Stimulated activated naive B cell treated with anti-CD40 and anti-IgM and Interleukin-4, amounts not matched to agents 10 μg/mL and 1 μg/mL and 100 μg/mL, for 72 hours (primary cell): ENCODE results near the gene TSR1.

Source experiments
- ATAC-seq, 2 donors: fragments of 150-1000 bp; cut with Tn5 transposase; replicated peaks; 2 replicates each; pipeline ENCODE4 v1.10.0; 2021; ENCODE audit warnings: moderate library complexity in 1 of 2
- DNase-seq: peaks from one replicate; pipeline ENCODE4 v3.0.0; 2021
- H3K27ac Mint-ChIP-seq: one replicate; pipeline ENCODE4 v1.8.0; 2022; ENCODE audit warnings: mild to moderate bottlenecking, mixed read lengths
- H3K27me3 Mint-ChIP-seq, 2 donors: one replicate each; pipeline ENCODE4 v1.8.0; 2022; ENCODE audit warnings: mixed read lengths in 2 of 2
- H3K36me3 Mint-ChIP-seq, 2 donors: one replicate each; pipeline ENCODE4 v1.8.0; 2022; ENCODE audit warnings: mixed read lengths in 2 of 2, mild to moderate bottlenecking in 1 of 2
- H3K4me1 Mint-ChIP-seq, 2 donors: one replicate each; pipeline ENCODE4 v1.8.0; 2022; ENCODE audit warnings: mixed read lengths in 2 of 2, mild to moderate bottlenecking in 1 of 2
- H3K4me3 Mint-ChIP-seq, 2 donors: one replicate each; pipeline ENCODE4 v1.8.0; 2022; ENCODE audit warnings: mild to moderate bottlenecking in 2 of 2, mixed read lengths in 2 of 2, moderate library complexity in 1 of 2
- H3K9me3 Mint-ChIP-seq, 2 donors: one replicate each; pipeline ENCODE4 v1.8.0; 2022; ENCODE audit warnings: mixed read lengths in 2 of 2, mild to moderate bottlenecking in 1 of 2

TSR1 gene

GRCh38 chr17:2299756-2300155 is 36.5 kb downstream of the TSR1 start:
- peak overlapping the region; percentile 65 for H3K27ac Mint-ChIP-seq
- H3K4me1 Mint-ChIP-seq = peaks cover 15 to 51% of the 10 kb centered on the region in 2 donors
- no peaks in the 10 kb centered on the region for H3K27me3 Mint-ChIP-seq
- DNase-seq (no peak), ATAC-seq (no peak)
- H3K9me3 Mint-ChIP-seq = no peaks in the 10 kb centered on the region
- H3K4me3 Mint-ChIP-seq = no peak overlapping the region
- H3K36me3 Mint-ChIP-seq = peaks cover 34 to 36% of the 10 kb centered on the region in 2 donors

GRCh38 chr17:2299136-2299535 is 37.1 kb downstream of the TSR1 start:
- H3K4me1 Mint-ChIP-seq = peaks cover 15 to 48% of the 10 kb centered on the region in 2 donors
- H3K36me3 Mint-ChIP-seq = peaks cover 40 to 41% of the 10 kb centered on the region in 2 donors
- H3K27ac Mint-ChIP-seq = no peak overlapping the region
- ATAC-seq (no peak), DNase-seq (no peak)
- no peaks in the 10 kb centered on the region for H3K27me3 Mint-ChIP-seq
- no peak overlapping the region for H3K4me3 Mint-ChIP-seq
- no peaks in the 10 kb centered on the region for H3K9me3 Mint-ChIP-seq

GRCh38 chr17:2297023-2297422 is 39.2 kb downstream of the TSR1 start:
- no peak overlapping the region for H3K27ac Mint-ChIP-seq
- H3K27me3 Mint-ChIP-seq = no peaks in the 10 kb centered on the region
- DNase-seq (no peak), ATAC-seq (no peak)
- H3K4me1 Mint-ChIP-seq = peaks cover 15 to 37% of the 10 kb centered on the region in 2 donors
- H3K36me3 Mint-ChIP-seq = peaks cover 46 to 52% of the 10 kb centered on the region in 2 donors
- no peaks in the 10 kb centered on the region for H3K9me3 Mint-ChIP-seq
- H3K4me3 Mint-ChIP-seq = no peak overlapping the region

GRCh38 chr17:2295575-2295974 is 40.7 kb downstream of the TSR1 start:
- DNase-seq (no peak), ATAC-seq (peak; percentile 38 to 39)
- peak overlapping the region; percentile 10 for H3K27ac Mint-ChIP-seq

GRCh38 chr17:2292100-2292499 is 44.2 kb downstream of the TSR1 start:
- DNase-seq = no peak
- H3K36me3 Mint-ChIP-seq = peaks cover 51 to 62% of the 10 kb centered on the region in 2 donors

More at GRCh38 chr17:2295575-2295974, 40.7 kb downstream of the TSR1 start:
- H3K27me3 Mint-ChIP-seq = no peaks in the 10 kb centered on the region
- H3K9me3 Mint-ChIP-seq = no peaks in the 10 kb centered on the region
- H3K4me1 Mint-ChIP-seq = peaks cover 15 to 24% of the 10 kb centered on the region in 2 donors
- H3K36me3 Mint-ChIP-seq = peaks cover 54 to 65% of the 10 kb centered on the region in 2 donors
- no peak overlapping the region for H3K4me3 Mint-ChIP-seq

GRCh38 chr17:2289878-2290478 is 46.3 kb downstream of the TSR1 start:
- H3K9me3 Mint-ChIP-seq = no peaks in the 10 kb centered on the region
- DNase-seq (no peak), ATAC-seq (peak; percentile 61 to 67)
- H3K27me3 Mint-ChIP-seq = no peaks in the 10 kb centered on the region
- H3K27ac Mint-ChIP-seq = no peak overlapping the region
- no peak overlapping the region for H3K4me3 Mint-ChIP-seq
- H3K4me1 Mint-ChIP-seq = peaks cover 4 to 17% of the 10 kb centered on the region in 2 donors
- H3K36me3 Mint-ChIP-seq = peaks cover 39 to 50% of the 10 kb centered on the region in 2 donors

More at GRCh38 chr17:2292100-2292499, 44.2 kb downstream of the TSR1 start:
- H3K9me3 Mint-ChIP-seq = no peaks in the 10 kb centered on the region
- no peaks in the 10 kb centered on the region for H3K27me3 Mint-ChIP-seq
- H3K27ac Mint-ChIP-seq = no peak overlapping the region
- peaks cover 18 to 32% of the 10 kb centered on the region in 2 donors for H3K4me1 Mint-ChIP-seq
- no peak for ATAC-seq
- H3K4me3 Mint-ChIP-seq = no peak overlapping the region

- ATAC-seq = no peak
- H3K27me3 Mint-ChIP-seq = no peaks in the 10 kb centered on the region
- no peak overlapping the region for H3K27ac Mint-ChIP-seq
- H3K4me3 Mint-ChIP-seq = no peak overlapping the region
- peaks cover 41 to 57% of the 10 kb centered on the region in 2 donors for H3K36me3 Mint-ChIP-seq
- H3K4me1 Mint-ChIP-seq = peaks cover 8% of the 10 kb centered on the region in 2 donors
- no peak for DNase-seq
- H3K9me3 Mint-ChIP-seq = no peaks in the 10 kb centered on the region
Measured at GRCh38 chr17:2283302-2283701, 53.0 kb downstream of the TSR1 start.

- ATAC-seq = peak; percentile 38 to 39
Measured at GRCh38 chr17:2282297-2282873, 53.9 kb downstream of the TSR1 start.

GRCh38 chr17:2279707-2280106 is 56.5 kb downstream of the TSR1 start:
- no peak overlapping the region for H3K4me3 Mint-ChIP-seq
- H3K27me3 Mint-ChIP-seq = no peaks in the 10 kb centered on the region
- H3K9me3 Mint-ChIP-seq = no peaks in the 10 kb centered on the region
- ATAC-seq = no peak
- DNase-seq = no peak
- H3K27ac Mint-ChIP-seq = peak overlapping the region; percentile 42
- peaks cover 0 to 8% of the 10 kb centered on the region in 2 donors for H3K4me1 Mint-ChIP-seq
- H3K36me3 Mint-ChIP-seq = peaks cover 36 to 58% of the 10 kb centered on the region in 2 donors

More at GRCh38 chr17:2282297-2282873, 53.9 kb downstream of the TSR1 start:
- Mint-ChIP-seq H3K4me1 (peaks cover under 1 to 8% of the 10 kb centered on the region in 2 donors), H3K9me3 (no peaks in the 10 kb centered on the region), H3K27me3 (no peaks in the 10 kb centered on the region), H3K27ac (no peak overlapping the region), H3K36me3 (peaks cover 36 to 52% of the 10 kb centered on the region in 2 donors), H3K4me3 (no peak overlapping the region)
- no peak for DNase-seq

DNA sequence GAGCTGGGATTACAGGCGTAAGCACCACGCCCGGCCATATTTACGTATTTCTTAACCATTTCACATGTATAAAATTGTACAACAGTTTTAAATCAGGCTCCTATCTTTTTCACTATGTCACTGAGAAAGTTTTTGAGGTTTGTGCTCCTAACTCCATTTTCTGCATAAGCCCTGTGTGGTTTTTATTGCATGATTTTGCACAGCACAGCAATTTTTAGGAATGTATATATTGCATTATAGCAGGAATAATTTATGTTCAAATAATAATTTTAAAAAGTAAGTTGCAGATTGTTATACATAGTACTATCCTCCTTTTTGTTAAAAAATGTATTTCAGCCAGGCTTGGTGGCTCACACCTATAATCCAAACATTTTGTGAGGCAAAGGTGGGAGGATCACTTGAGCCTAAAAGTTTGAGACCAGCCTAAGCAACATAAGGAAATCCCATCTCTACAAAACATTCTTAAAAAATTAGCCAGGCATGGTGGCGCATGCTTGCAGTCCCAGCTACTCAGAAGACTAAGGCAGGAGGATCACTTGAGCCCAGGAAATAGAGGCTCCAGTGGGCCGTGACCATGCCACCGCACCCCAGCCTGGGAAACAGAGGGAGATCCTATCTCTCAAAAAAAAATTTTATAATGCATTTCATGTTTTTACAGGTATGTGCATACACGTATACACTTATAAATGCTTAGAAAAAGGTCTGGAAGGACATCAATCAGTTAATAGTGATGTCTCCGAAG is 58.7 kb downstream of the TSR1 start:
- peaks cover 30 to 56% of the 10 kb centered on the region in 2 donors for H3K36me3 Mint-ChIP-seq
- peaks cover 0 to 8% of the 10 kb centered on the region in 2 donors for H3K4me1 Mint-ChIP-seq
- ATAC-seq = no peak

GRCh38 chr17:2275722-2276121 is 60.5 kb downstream of the TSR1 start:
- Mint-ChIP-seq H3K4me1 (peaks cover 0 to 3% of the 10 kb centered on the region in 2 donors), H3K27ac (no peak overlapping the region), H3K36me3 (peaks cover 18 to 45% of the 10 kb centered on the region in 2 donors), H3K27me3 (no peaks in the 10 kb centered on the region), H3K4me3 (no peak overlapping the region), H3K9me3 (no peaks in the 10 kb centered on the region)
- ATAC-seq = no peak
- DNase-seq = no peak

More for the DNA sequence above, 58.7 kb downstream of the TSR1 start:
- H3K4me3 Mint-ChIP-seq = no peak overlapping the region
- no peaks in the 10 kb centered on the region for H3K27me3 Mint-ChIP-seq
- H3K27ac Mint-ChIP-seq = peak overlapping the region; percentile 37
- no peaks in the 10 kb centered on the region for H3K9me3 Mint-ChIP-seq
- no peak for DNase-seq

DNA sequence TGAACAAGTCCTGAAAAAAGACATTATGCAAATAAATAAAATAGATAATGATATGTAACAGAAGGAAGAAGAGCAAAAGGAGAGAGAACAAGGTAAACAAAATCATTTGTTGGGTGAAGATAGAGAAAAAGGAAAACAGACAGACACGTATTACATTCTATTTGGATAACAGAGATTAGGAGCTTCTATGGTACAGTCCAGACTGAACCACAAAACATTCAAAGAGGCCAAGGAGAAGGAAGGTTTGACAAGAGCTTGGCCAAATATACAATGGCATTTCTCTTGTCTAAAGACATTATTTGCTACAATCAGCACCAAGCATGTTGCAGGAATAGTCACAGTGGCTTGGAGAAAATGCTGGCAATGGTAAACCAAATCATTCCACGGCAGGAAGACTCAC is 61.8 kb downstream of the TSR1 start:
- DNase-seq (no peak), ATAC-seq (no peak)
- Mint-ChIP-seq H3K36me3 (peaks cover 24 to 41% of the 10 kb centered on the region in 2 donors), H3K27me3 (no peaks in the 10 kb centered on the region), H3K27ac (no peak overlapping the region), H3K9me3 (no peaks in the 10 kb centered on the region), H3K4me3 (no peak overlapping the region), H3K4me1 (peaks cover 0 to 3% of the 10 kb centered on the region in 2 donors)
